Ishikawa (cell line): ENCODE data around the gene UGGT2.

ENCODE experiments used
- CEBPB ChIP-seq: IDR thresholded peaks from 2 replicates; pipeline ENCODE4 v1.6.1; 2012
- CREB1 ChIP-seq: IDR thresholded peaks from 2 replicates; pipeline ENCODE4 v1.6.1; 2012; ENCODE audit warnings: low read depth
- EGR1 ChIP-seq: IDR thresholded peaks from 2 replicates; pipeline ENCODE4 v1.6.1; 2012
- EP300 ChIP-seq: IDR thresholded peaks from 2 replicates; pipeline ENCODE4 v1.6.1; 2012; ENCODE audit warnings: borderline replicate concordance
- FOXM1 ChIP-seq: IDR thresholded peaks from 2 replicates; pipeline ENCODE4 v1.6.1; 2012; ENCODE audit warnings: low read depth, borderline replicate concordance
- MAX ChIP-seq: IDR thresholded peaks from 2 replicates; pipeline ENCODE4 v1.6.1; 2012
- NFIC ChIP-seq: IDR thresholded peaks from 2 replicates; pipeline ENCODE4 v1.6.1; 2012
- RAD21 ChIP-seq: IDR thresholded peaks from 2 replicates; pipeline ENCODE4 v1.6.1; 2012; ENCODE audit warnings: low read depth
- REST ChIP-seq: IDR thresholded peaks from 2 replicates; pipeline ENCODE4 v1.6.1; 2012; ENCODE audit warnings: low read depth, mild to moderate bottlenecking
- TAF1 ChIP-seq: IDR thresholded peaks from 2 replicates; pipeline ENCODE4 v1.6.1; 2012; ENCODE audit warnings: low read depth, mild to moderate bottlenecking
- TCF12 ChIP-seq: IDR thresholded peaks from 2 replicates; pipeline ENCODE4 v1.6.1; 2012; ENCODE audit warnings: low read depth
- TEAD4 ChIP-seq: IDR thresholded peaks from 2 replicates; pipeline ENCODE4 v1.6.1; 2012
- USF1 ChIP-seq: IDR thresholded peaks from 2 replicates; pipeline ENCODE4 v1.6.1; 2012
- YY1 ChIP-seq: IDR thresholded peaks from 2 replicates; pipeline ENCODE4 v1.6.1; 2012; ENCODE audit warnings: low read depth
- ZBTB7A ChIP-seq: IDR thresholded peaks from 2 replicates; pipeline ENCODE4 v1.6.1; 2012; ENCODE audit warnings: low read depth

UGGT2 gene

GRCh38 chr13:96033220-96034015 lies 19.8 kb downstream of the UGGT2 start:
- no peak for TF ChIP-seq EP300
- TF ChIP-seq FOXM1: no peak
- TF ChIP-seq TAF1: no peak
- TF ChIP-seq YY1: no peak
- TF ChIP-seq TCF12: no peak
- no peak for TF ChIP-seq CEBPB
- TF ChIP-seq USF1: no peak
- TF ChIP-seq RAD21: no peak
- no peak for TF ChIP-seq NFIC
- no peak for TF ChIP-seq TEAD4
- no peak for TF ChIP-seq MAX
- no peak for TF ChIP-seq EGR1
- no peak for TF ChIP-seq REST
- no peak for TF ChIP-seq ZBTB7A
- TF ChIP-seq CREB1: no peak

- TF ChIP-seq FOXM1 (no peak), YY1 (no peak), ZBTB7A (no peak), EP300 (no peak), NFIC (no peak), TEAD4 (no peak), TCF12 (no peak), REST (no peak), RAD21 (no peak), MAX (no peak), CREB1 (no peak), TAF1 (no peak), USF1 (no peak), EGR1 (no peak), CEBPB (no peak)
These were observed 20.5 kb downstream of the UGGT2 start for GRCh38 chr13:96032717-96033116.

GRCh38 chr13:96029002-96029401 lies 24.2 kb downstream of the UGGT2 start:
- TF ChIP-seq CREB1 (no peak), EGR1 (no peak), MAX (no peak), CEBPB (no peak), REST (no peak)

GRCh38 chr13:96027496-96027895 lies 25.7 kb downstream of the UGGT2 start:
- TF ChIP-seq EP300: no peak
- no peak for TF ChIP-seq YY1
- TF ChIP-seq MAX: no peak
- no peak for TF ChIP-seq USF1
- TF ChIP-seq REST: no peak
- no peak for TF ChIP-seq TAF1
- no peak for TF ChIP-seq RAD21
- no peak for TF ChIP-seq CREB1
- no peak for TF ChIP-seq EGR1
- no peak for TF ChIP-seq CEBPB
- TF ChIP-seq ZBTB7A: no peak
- TF ChIP-seq TEAD4: no peak
- TF ChIP-seq TCF12: no peak
- no peak for TF ChIP-seq NFIC
- no peak for TF ChIP-seq FOXM1
